Fibroblast of the aortic adventitia (primary cell): ENCODE results near the gene CFTR. TPM values are rescaled to one million over a fixed set of nuclear protein-coding genes. Genes with fewer than 3 reads are reported as not detected.

Experiments used
- DNase-seq: peaks from one replicate; pipeline ENCODE4 v3.0.0-alpha.2; 2010; ENCODE audit warnings: low read depth
- H3K4me3 ChIP-seq: 2 replicates; pipeline ENCODE4 v1.5.1; 2011; ENCODE audit warnings: low read depth, mild to moderate bottlenecking, control low read depth, low read length, moderate library complexity
- CTCF ChIP-seq: IDR thresholded peaks from 2 replicates; pipeline ENCODE4 v1.5.1; 2011; ENCODE audit warnings: mild to moderate bottlenecking, low read length, control low read depth, inconsistent platforms; ENCODE audit not compliant: insufficient read depth
- total RNA-seq: library from RNA; depleted of rRNA; stranded (reverse); fragments of >200 nt; gene quantifications from 2 replicates; pipeline ENCODE4 v1.2.3, GENCODE V29; 2012; ENCODE audit warnings: low replicate concordance

CFTR gene
- total RNA-seq, 1 donor = 0.09 TPM

DNA sequence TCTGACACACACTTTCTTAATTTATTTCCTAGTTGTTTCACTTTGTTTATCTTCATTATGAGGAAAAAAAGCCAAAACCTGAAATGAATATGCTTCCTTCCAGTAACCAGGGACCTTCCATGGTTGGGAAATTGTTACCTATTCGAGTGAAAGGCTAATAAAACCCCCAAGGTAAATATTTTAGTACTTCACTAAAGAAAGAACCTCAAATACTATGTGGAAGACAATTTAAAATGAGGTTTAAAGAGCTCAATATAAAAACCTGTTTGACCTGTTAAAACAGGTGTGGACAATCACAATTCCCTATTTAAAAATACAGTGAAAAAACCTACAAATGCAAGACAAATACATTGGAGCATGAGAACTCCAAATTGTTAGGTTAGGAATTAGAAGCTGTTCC is 192.6 kb downstream of the CFTR start:
- DNase-seq = no peak
- no peak overlapping the region for H3K4me3 ChIP-seq
- TF ChIP-seq CTCF = no peak

DNA sequence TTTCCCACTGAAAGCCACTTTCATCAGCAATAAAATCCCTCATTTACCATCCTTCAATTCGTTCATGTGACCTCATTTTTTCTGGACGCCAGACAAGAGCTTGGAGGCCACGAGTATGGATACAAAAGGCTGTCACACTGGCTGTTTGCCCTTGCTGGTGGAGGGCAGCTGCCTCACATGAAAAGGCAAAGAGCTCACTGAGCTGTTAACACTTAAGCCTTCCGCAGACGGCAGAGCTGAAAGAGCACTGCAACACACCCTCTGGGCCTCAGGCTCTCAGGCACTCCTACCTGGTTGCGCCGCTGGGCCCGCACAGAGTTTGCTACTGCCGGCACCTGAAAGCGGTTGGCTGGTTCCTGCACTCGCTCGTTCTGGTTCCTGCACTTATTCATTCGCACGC is 193.5 kb downstream of the CFTR start:
- H3K4me3 ChIP-seq = no peak overlapping the region
- TF ChIP-seq CTCF = no peak
- DNase-seq = peak; percentile 12

GRCh38 chr7:117673839-117674238 is 194.0 kb downstream of the CFTR start:
- TF ChIP-seq CTCF = peak; percentile 43
- peak; percentile 73 for DNase-seq
- H3K4me3 ChIP-seq = no peak overlapping the region

DNA sequence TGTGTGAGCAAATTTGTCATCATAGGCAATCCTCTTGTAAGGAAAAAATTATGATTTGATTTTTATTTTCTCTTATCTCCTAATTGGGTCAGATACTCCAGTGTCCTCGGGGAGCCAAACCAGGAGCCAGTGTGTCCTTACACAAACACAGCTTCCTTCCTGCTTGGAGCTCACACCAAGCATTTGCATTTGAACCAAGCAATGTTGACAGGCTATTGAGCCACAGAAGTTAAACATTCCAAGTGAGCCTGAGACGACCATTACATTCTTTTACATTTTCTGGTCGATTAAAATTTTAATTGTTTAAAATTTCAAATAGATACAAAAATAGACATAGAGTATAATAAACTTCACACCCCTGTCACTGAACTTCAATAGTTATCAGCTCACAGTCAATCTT is 194.8 kb downstream of the CFTR start:
- no peak for TF ChIP-seq CTCF
- DNase-seq = no peak

DNA sequence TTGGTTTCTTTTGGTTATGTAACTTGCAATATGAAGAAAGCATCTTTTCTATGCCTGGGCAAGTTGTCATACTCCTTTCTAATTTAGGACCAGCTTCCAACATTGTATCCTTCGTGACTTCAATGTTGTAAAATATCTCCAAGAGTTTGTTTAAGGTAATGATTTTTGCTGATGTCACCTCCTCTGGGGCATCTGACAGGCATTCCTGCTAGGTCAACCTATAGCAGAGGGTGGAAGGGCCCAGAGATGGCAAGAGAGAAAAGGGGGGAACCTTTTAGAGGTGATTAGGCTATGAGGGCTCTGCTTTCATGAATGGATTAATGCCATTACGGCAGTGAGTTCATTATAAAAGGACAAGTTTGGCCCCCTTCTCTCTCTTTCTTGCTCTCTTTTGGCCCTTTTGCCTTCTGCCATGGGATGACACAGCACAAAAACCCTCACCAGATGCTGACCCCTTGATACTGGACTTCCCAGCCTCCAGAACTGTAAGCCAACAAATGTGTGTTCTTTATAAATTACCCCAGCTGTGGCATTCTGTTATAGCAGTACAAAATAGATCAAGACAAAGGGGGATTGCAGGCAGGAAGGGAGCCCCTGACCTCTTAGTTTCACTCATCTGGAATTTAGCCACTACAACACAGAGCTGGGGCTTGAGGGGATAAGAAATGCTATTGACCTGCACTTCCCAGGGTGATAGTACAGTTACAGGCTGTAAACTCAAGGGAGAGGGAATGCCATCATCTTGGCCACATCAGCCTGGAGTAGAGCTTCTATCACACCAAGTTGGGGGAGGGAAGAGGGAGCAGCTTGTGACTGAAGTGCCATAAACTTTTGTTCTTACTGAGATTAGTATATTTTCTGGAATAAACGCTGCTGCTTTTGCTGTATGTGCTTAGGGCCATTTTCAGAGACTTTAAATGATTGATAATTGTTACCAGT is 195.9 kb downstream of the CFTR start:
- TF ChIP-seq CTCF = no peak
- peak; percentile 39 for DNase-seq
- H3K4me3 ChIP-seq = no peak overlapping the region

More for the DNA sequence above, 194.8 kb downstream of the CFTR start:
- H3K4me3 ChIP-seq = no peak overlapping the region

DNA sequence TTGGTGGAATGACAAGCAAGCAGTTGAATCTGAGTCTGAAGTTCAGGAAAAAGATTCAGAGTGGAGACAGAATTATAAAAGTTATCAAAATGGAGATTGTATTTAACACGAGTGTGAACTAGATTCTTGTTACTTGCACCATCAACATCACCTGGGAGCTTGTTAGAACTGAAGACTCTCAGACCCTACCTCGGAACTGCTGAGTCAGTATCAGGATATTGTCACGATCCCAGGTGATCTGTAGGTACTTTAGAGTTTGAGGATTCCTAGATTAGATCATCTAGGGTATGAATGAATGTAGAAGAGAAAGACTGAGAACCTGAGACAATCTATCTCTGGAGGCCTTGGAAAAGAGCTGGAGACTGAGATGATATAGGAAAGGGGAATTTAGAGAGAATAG is 199.3 kb downstream of the CFTR start:
- DNase-seq = no peak
- no peak for TF ChIP-seq CTCF
- H3K4me3 ChIP-seq = no peak overlapping the region
